CD4-positive, alpha-beta T cell (primary cell): ENCODE measurements around the gene RARB. TPM values are rescaled to one million over a fixed set of nuclear protein-coding genes. Genes with fewer than 3 reads are reported as not detected.

Experiments
- ATAC-seq: fragments of 200-7000 bp; cut with Tn5 transposase; one replicate; pipeline ENCODE4 v1.10.0; 2022; ENCODE audit warnings: mild to moderate bottlenecking; ENCODE audit not compliant: poor library complexity
- CTCF ChIA-PET: fragments of 350-600 bp; sonication (Branson Sonifier 250); formaldehyde crosslinking; loops from one replicate; lab custom pipeline; 2021; ENCODE audit warnings: antibody characterized with exemption, inconsistent platforms; lab: Charles Lee
- POLR2A ChIA-PET: fragments of 350-600 bp; sonication (Branson Sonifier 250); formaldehyde crosslinking; loops from one replicate; lab custom pipeline; 2021; ENCODE audit warnings: antibody characterized with exemption, inconsistent platforms; lab: Charles Lee
- DNase-seq, 14 experiments: peaks; one replicate each; pipeline ENCODE4 v3.0.0-alpha.2; 2013 to 2020; ENCODE audit warnings: mixed read lengths in 2 of 14
- H3K27ac ChIP-seq, 2 donors: one replicate each; pipeline versions ENCODE4 v1.5.1 to v1.7.0; 2013; ENCODE audit warnings: low read length in 2 of 2, low read depth in 1 of 2, mild to moderate bottlenecking in 1 of 2
- H3K27me3 ChIP-seq, 2 experiments: 1 replicate in 1 of 2; 2 replicates in 1 of 2; pipeline versions ENCODE4 v1.6.1 to v1.7.0; 2013; ENCODE audit warnings: low read length in 2 of 2, control low read depth in 1 of 2, mild to moderate bottlenecking in 1 of 2, moderate library complexity in 1 of 2; ENCODE audit not compliant: insufficient read depth in 2 of 2, control insufficient read depth in 1 of 2
- H3K36me3 ChIP-seq: one replicate; pipeline ENCODE4 v1.6.1; 2013; ENCODE audit warnings: low read length, control low read depth; ENCODE audit not compliant: insufficient read depth
- H3K4me1 ChIP-seq: one replicate; pipeline ENCODE4 v1.6.1; 2013; ENCODE audit warnings: low read length, control low read depth; ENCODE audit not compliant: insufficient read depth
- H3K4me3 ChIP-seq: one replicate; pipeline ENCODE4 v1.5.1; 2013; ENCODE audit warnings: mild to moderate bottlenecking, low read length, moderate library complexity
- H3K9me3 ChIP-seq, 2 experiments: 1 replicate in 1 of 2; 2 replicates in 1 of 2; pipeline versions ENCODE4 v1.6.1 to v1.7.0; 2013; ENCODE audit warnings: low read length in 2 of 2, mild to moderate bottlenecking in 2 of 2, control low read depth in 1 of 2, moderate library complexity in 1 of 2; ENCODE audit not compliant: control insufficient read depth in 1 of 2, insufficient read depth in 1 of 2
- H3K27ac Mint-ChIP-seq: one replicate; pipeline ENCODE4 v1.8.0; 2020; ENCODE audit warnings: mixed read lengths
- H3K27me3 Mint-ChIP-seq: one replicate; pipeline ENCODE4 v1.8.0; 2021; ENCODE audit warnings: mixed read lengths
- H3K36me3 Mint-ChIP-seq: one replicate; pipeline ENCODE4 v1.8.0; 2021; ENCODE audit warnings: low read depth, mixed read lengths
- H3K4me1 Mint-ChIP-seq: one replicate; pipeline ENCODE4 v1.8.0; 2021; ENCODE audit warnings: low read depth, mixed read lengths
- H3K4me3 Mint-ChIP-seq: one replicate; pipeline ENCODE4 v1.8.0; 2020; ENCODE audit warnings: mild to moderate bottlenecking, mixed read lengths
- H3K9me3 Mint-ChIP-seq: one replicate; pipeline ENCODE4 v1.8.0; 2020; ENCODE audit warnings: mixed read lengths
- intact Hi-C, 2 experiments: fragments of 100-400 bp; cut with DNase I in 1 of 2; cut with micrococcal nuclease in 1 of 2; formaldehyde crosslinking; loops; one replicate each; pipeline versions ENCODE4 v1.15.1 to v1.9.0; 2023 to 2025; cut with DNase I, micrococcal nuclease
- total RNA-seq, 174 experiments: library from RNA in 2 of 174; stranded (reverse) in 2 of 174; gene quantifications; one replicate each; pipeline ENCODE4 v1.2.3 and lab custom pipeline; 2021 to 2026
- TF ChIP-seq, protein P1 (sequence below): fragments of 200-600 bp; IDR thresholded peaks from one replicate; pipeline ENCODE4 v1.8.0; 2022; ENCODE audit warnings: antibody characterized with exemption, mild to moderate bottlenecking

Gene RARB
- total RNA-seq, 2 experiments from 2014 or later: not detected

DNA sequence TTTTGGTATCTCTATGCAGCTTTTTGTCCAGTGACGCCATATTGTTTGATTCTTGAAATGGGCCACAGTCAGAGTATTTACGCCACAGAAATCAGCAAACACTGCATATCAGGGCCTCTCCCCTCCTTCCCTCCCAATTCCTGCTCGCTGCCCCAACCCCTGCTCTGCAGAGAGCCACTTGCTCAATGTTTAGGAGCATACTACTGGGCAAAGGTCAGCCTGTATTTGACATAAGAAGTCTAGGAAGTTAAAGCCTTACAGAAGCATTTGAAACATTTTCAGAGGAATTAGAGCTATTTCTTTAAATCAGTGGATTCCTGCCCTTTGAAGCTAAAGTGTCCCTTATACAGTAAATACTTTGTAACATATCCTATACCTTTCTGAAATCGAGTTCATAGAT is 17.4 kb upstream of the RARB start:
- TF ChIP-seq, protein P1, sequence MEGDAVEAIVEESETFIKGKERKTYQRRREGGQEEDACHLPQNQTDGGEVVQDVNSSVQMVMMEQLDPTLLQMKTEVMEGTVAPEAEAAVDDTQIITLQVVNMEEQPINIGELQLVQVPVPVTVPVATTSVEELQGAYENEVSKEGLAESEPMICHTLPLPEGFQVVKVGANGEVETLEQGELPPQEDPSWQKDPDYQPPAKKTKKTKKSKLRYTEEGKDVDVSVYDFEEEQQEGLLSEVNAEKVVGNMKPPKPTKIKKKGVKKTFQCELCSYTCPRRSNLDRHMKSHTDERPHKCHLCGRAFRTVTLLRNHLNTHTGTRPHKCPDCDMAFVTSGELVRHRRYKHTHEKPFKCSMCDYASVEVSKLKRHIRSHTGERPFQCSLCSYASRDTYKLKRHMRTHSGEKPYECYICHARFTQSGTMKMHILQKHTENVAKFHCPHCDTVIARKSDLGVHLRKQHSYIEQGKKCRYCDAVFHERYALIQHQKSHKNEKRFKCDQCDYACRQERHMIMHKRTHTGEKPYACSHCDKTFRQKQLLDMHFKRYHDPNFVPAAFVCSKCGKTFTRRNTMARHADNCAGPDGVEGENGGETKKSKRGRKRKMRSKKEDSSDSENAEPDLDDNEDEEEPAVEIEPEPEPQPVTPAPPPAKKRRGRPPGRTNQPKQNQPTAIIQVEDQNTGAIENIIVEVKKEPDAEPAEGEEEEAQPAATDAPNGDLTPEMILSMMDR: no peak
- H3K9me3 Mint-ChIP-seq: peaks cover 3% of the 10 kb centered on the region
- H3K4me3 Mint-ChIP-seq: no peak overlapping the region
- no peak overlapping the region for H3K27ac Mint-ChIP-seq
- H3K4me1 Mint-ChIP-seq: no peaks in the 10 kb centered on the region
- POLR2A ChIA-PET: no interaction called here
- H3K9me3 ChIP-seq: peaks cover 0 to 4% of the 10 kb centered on the region in 2 experiments
- H3K4me3 ChIP-seq: no peak overlapping the region
- H3K27me3 ChIP-seq: no peaks in the 10 kb centered on the region
- no peak overlapping the region for H3K27ac ChIP-seq
- H3K27me3 Mint-ChIP-seq: no peaks in the 10 kb centered on the region
- H3K36me3 Mint-ChIP-seq: no peaks in the 10 kb centered on the region
- CTCF ChIA-PET: no interaction called here
- no peaks in the 10 kb centered on the region for H3K36me3 ChIP-seq
- DNase-seq (no peak), ATAC-seq (no peak)
- H3K4me1 ChIP-seq: no peaks in the 10 kb centered on the region
- intact Hi-C loops: no loop called here

DNA sequence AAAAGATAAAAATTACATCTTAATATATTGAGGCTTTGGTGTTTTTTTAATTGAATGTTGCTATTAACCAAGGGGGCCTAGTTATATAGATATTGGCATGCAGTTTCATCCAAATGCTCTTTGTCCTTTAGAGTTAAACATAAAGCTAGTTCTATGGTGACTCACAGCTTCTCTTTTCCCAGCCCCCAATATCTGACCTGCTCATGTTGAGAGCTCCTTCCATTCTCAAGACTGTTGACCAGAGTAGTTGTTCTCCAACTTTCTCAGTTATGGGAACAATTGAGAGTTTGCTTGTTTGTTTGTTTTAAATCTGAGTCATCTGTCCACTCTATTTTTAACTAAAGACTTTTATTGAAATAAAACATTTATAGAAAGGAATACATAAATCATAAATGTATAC is 15.8 kb upstream of the RARB start:
- intact Hi-C loops: no loop called here
- Histone ChIP-seq H3K4me3 (no peak overlapping the region), H3K4me1 (no peaks in the 10 kb centered on the region), H3K27me3 (no peaks in the 10 kb centered on the region), H3K9me3 (peaks cover 0 to 4% of the 10 kb centered on the region in 2 experiments), H3K36me3 (no peaks in the 10 kb centered on the region), H3K27ac (no peak overlapping the region)
- CTCF ChIA-PET: no interaction called here
- H3K27me3 Mint-ChIP-seq: peaks cover 2% of the 10 kb centered on the region
- DNase-seq (no peak), ATAC-seq (no peak)
- POLR2A ChIA-PET: no interaction called here
- H3K9me3 Mint-ChIP-seq: peaks cover 4% of the 10 kb centered on the region
- no peak overlapping the region for H3K4me3 Mint-ChIP-seq
- H3K27ac Mint-ChIP-seq: no peak overlapping the region
- H3K4me1 Mint-ChIP-seq: no peaks in the 10 kb centered on the region
- TF ChIP-seq, protein P1: no peak
- H3K36me3 Mint-ChIP-seq: no peaks in the 10 kb centered on the region

DNA sequence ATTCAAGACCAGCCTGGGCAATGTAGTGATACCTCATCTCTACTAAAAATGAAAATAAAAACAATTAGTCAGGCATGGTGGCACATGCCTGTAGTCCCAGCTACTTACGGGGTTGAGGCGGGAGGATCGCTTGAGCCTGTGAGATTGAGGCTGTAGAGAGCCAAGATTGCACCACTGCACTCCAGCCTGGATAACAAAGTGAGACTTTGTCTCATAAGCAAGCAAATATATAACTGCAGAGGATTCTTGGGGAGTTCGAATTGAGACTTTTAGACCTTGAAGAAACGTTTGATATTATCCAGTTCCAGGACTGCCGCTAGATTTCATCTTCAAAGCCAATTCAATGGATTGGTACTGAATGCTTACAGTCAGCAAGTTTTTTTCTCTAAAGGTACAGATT is 11.9 kb upstream of the RARB start:
- no peaks in the 10 kb centered on the region for H3K9me3 ChIP-seq
- Mint-ChIP-seq H3K4me1 (no peaks in the 10 kb centered on the region), H3K4me3 (no peak overlapping the region), H3K9me3 (peaks cover 4% of the 10 kb centered on the region), H3K27me3 (peaks cover 5% of the 10 kb centered on the region), H3K27ac (no peak overlapping the region), H3K36me3 (no peaks in the 10 kb centered on the region)
- H3K27me3 ChIP-seq: no peaks in the 10 kb centered on the region
- H3K4me3 ChIP-seq: no peak overlapping the region
- TF ChIP-seq, protein P1: no peak
- ChIA-PET POLR2A (no interaction called here), CTCF (no interaction called here)
- intact Hi-C loops: no loop called here
- no peak for DNase-seq
- no peaks in the 10 kb centered on the region for H3K36me3 ChIP-seq
- no peak for ATAC-seq
- no peak overlapping the region for H3K27ac ChIP-seq
- no peaks in the 10 kb centered on the region for H3K4me1 ChIP-seq
